Central memory CD8-positive, alpha-beta T cell (primary cell): ENCODE results near the gene PELI1.
"Not testable (repeated sequence)": the region's sequence is repeated elsewhere in the genome, so short reads cannot be mapped to it uniquely, and the experiment has no call there.

Experiments used
- ATAC-seq: fragments of 150-1000 bp; cut with Tn5 transposase; replicated peaks from 2 replicates; pipeline ENCODE4 v1.10.0; 2022; ENCODE audit warnings: mild to moderate bottlenecking, moderate FRiP score, moderate number of reproducible peaks; ENCODE audit not compliant: poor library complexity, severe bottlenecking; ENCODE audit errors: extremely low read depth
- DNase-seq, 2 donors: peaks; one replicate each; pipeline ENCODE4 v3.0.0; 2021; ENCODE audit warnings: low spot score in 2 of 2
- H3K27ac Mint-ChIP-seq: one replicate; pipeline ENCODE4 v1.8.0; 2022; ENCODE audit warnings: low read depth, mild to moderate bottlenecking, moderate library complexity, mixed read lengths
- H3K27me3 Mint-ChIP-seq: one replicate; pipeline ENCODE4 v1.8.0; 2022; ENCODE audit warnings: mixed read lengths
- H3K36me3 Mint-ChIP-seq: one replicate; pipeline ENCODE4 v1.8.0; 2022; ENCODE audit warnings: mild to moderate bottlenecking, moderate library complexity, mixed read lengths; ENCODE audit not compliant: insufficient read depth
- H3K4me1 Mint-ChIP-seq: one replicate; pipeline ENCODE4 v1.8.0; 2022; ENCODE audit warnings: mixed read lengths
- H3K4me3 Mint-ChIP-seq: one replicate; pipeline ENCODE4 v1.8.0; 2022; ENCODE audit warnings: mild to moderate bottlenecking, moderate library complexity, mixed read lengths
- H3K9me3 Mint-ChIP-seq: one replicate; pipeline ENCODE4 v1.8.0; 2022; ENCODE audit warnings: mixed read lengths

The PELI1 gene

DNA sequence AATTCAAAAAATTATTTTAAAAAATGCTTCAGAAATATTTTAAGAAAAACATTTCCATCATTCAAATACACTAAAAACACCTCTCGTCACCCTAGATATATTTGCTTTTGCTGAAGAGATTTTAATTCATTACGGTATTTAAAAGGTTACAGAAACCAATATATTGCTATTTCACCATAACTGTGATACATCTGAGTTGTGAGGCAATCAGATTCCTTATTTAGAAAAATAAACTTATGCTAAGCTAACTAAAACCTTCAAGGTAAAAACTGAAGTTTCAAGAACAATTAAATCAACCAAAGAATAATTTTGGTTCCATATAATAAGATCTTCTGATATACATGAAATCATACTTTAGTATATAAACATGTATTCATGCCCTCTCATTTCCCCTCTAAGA is 32.8 kb downstream of the PELI1 start:
- H3K36me3 Mint-ChIP-seq = no peaks in the 10 kb centered on the region
- no peak overlapping the region for H3K4me3 Mint-ChIP-seq
- H3K9me3 Mint-ChIP-seq = no peaks in the 10 kb centered on the region
- no peak overlapping the region for H3K27ac Mint-ChIP-seq
- ATAC-seq = no peak
- H3K27me3 Mint-ChIP-seq = no peaks in the 10 kb centered on the region
- peaks cover 19% of the 10 kb centered on the region for H3K4me1 Mint-ChIP-seq
- DNase-seq = no peak

DNA sequence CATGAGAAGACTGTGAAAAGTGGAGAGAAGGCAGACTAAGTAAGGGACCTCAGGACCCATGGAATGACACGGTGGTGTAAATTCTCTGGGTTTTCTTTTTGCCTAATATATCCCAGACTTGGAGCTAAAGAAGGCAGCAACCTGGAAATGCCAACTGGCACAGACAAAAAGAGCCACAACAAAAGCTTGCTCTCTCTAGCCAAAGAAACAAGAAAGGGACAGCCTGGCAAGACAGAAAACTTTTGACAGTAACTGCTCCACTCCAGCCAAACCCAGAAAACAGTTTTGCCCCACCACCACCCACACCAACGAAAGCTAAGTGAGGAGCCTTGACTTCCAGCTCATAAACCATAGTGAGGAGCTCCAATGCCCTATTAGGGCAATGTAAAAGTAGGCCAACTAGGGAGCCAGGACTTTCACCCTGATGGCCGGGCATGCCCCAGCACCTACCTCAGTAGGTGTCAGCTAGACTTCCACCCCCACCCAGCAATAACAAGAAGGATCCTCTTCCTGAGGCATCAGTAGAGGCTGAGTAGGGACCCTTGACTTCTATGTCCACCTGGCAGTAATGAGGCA is 35.5 kb downstream of the PELI1 start:
- peaks cover 1% of the 10 kb centered on the region for H3K4me1 Mint-ChIP-seq
- no peak for ATAC-seq

DNA sequence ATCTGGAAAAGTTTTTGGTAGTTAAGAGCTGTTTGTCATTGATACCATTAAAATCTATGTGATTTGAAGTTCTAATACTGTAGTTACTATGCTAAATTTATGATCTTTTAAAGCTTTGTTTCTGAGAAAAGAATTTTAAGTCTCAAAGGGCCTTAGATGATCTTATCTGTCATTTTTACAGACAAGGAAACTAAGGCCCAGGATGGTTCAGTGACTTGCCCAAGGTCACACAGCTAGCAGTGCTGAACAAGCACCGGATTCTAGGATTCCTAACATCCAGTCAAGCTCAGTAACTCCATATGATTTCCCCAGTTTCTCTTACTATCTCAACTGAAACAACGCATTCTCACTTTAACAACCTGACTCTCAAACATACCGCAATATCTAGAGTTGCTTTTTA is 37.7 kb downstream of the PELI1 start:
- ATAC-seq (no peak), DNase-seq (no peak)
- Mint-ChIP-seq H3K9me3 (no peaks in the 10 kb centered on the region), H3K4me1 (no peaks in the 10 kb centered on the region), H3K27ac (no peak overlapping the region), H3K27me3 (no peaks in the 10 kb centered on the region), H3K4me3 (no peak overlapping the region), H3K36me3 (peaks cover 1% of the 10 kb centered on the region)

More for the DNA sequence above, 35.5 kb downstream of the PELI1 start:
- Mint-ChIP-seq H3K27me3 (no peaks in the 10 kb centered on the region), H3K36me3 (peaks cover 1% of the 10 kb centered on the region), H3K9me3 (no peaks in the 10 kb centered on the region), H3K4me3 (no peak overlapping the region), H3K27ac (no peak overlapping the region)
- DNase-seq = no peak

DNA sequence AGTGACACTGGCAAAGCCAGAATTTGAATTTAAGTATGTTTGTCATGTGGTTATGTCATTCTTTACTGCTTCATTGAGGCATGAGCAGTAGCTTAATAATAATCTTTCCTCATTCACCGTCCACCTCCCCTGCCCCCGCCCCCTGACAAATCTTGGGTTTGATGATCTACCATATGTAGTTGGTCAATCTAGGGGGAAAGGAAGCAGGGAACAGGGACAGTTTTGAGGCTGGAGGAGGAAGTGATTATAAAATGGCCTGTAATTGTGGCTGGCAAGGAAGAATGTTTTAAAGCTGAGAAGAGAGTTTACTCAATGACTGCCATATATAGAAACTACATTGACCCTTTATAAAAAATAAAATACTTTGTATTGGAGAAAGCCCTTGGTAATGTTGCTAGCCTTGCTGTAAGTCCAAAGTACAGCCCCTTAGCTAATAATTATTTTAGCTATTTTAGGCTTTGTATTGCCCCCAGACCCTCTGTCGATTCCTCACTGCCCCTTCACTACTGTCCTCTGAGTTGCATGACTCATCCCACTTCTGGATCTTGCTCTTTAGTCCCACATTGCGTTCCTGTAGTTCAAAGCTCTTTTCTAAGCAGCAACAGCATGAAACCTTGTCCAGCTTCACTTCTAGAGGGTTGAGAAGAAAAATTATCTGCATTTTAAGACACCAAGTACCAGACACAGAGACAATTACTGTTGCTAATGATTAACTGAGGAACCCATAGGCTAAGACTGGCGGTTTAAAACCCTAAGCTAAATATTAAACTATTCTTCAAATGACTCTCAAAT is 38.4 kb downstream of the PELI1 start:
- no peak overlapping the region for H3K27ac Mint-ChIP-seq
- H3K27me3 Mint-ChIP-seq = no peaks in the 10 kb centered on the region
- H3K4me3 Mint-ChIP-seq = no peak overlapping the region
- ATAC-seq (no peak), DNase-seq (no peak)
- H3K4me1 Mint-ChIP-seq = no peaks in the 10 kb centered on the region
- H3K9me3 Mint-ChIP-seq = no peaks in the 10 kb centered on the region
- peaks cover 4% of the 10 kb centered on the region for H3K36me3 Mint-ChIP-seq

DNA sequence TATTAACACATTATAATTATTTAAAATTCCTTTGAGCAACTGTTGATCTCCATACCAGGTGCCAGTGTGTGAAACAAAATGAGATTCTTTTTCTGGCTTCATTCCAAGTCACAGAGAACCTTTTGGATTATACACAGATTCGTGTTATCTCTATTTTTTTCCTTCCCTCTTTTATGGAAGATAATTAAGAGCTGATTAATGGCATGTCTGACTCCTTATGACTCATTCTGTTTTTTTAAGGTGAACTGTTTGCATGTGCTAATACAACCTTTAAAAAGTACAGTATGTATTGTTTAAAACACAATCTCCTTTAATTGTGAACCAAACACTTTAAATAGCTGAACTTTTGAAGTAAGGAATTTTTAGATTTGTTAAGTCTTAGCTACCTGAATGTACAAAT is 39.3 kb downstream of the PELI1 start:
- Mint-ChIP-seq H3K36me3 (peaks cover 4% of the 10 kb centered on the region), H3K27ac (no peak overlapping the region), H3K4me1 (no peaks in the 10 kb centered on the region), H3K9me3 (no peaks in the 10 kb centered on the region), H3K4me3 (no peak overlapping the region), H3K27me3 (no peaks in the 10 kb centered on the region)
- DNase-seq (no peak), ATAC-seq (no peak)

DNA sequence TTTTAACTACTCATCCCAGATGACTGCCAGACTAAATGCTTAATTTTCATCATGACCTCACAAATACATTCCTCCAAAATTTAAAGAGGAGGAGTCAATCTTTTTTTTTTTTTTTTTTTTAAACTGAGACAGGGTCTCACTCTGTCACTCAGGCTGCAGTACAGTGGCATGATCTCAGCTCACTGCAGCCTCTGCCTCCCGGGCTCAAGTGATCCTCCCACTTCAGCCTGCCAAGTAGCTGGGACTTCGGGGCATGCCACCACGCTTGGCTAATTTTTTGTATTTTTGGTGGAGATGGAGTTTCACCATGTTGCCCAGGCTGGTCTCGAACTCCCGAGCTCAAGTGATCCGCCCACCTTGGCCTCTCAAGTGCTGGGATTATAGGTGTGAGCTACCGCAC is 41.5 kb downstream of the PELI1 start:
- H3K4me3 Mint-ChIP-seq, H3K27me3 Mint-ChIP-seq, DNase-seq, H3K27ac Mint-ChIP-seq, H3K9me3 Mint-ChIP-seq, ATAC-seq, H3K4me1 Mint-ChIP-seq: not testable (repeated sequence)
- peaks cover 10% of the 10 kb centered on the region for H3K36me3 Mint-ChIP-seq

DNA sequence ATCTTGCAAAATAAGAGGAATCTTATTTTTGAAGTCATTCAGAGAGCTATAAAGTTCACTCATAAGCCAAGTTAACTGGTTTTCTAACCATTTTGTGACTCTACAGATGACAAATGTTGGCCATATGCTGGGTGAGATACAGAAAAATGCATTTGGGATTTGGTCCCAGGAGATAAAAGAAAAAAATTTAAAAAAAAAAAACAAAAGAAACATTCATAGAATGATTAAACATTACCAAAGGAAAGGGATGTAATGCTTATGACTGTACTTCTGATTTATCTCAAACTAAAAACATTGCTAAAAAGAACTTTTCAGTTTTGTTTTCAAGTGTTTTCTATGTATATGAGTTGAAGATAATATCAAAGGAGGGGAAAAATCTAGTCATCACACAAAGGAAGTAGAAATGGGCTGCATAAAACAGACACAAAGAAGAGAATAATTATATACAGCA is 43.1 kb downstream of the PELI1 start:
- no peak for DNase-seq
- H3K27me3 Mint-ChIP-seq = no peaks in the 10 kb centered on the region
- H3K27ac Mint-ChIP-seq = peak overlapping the region; percentile 16
- H3K9me3 Mint-ChIP-seq = peaks cover under 1% of the 10 kb centered on the region
- ATAC-seq = no peak
- H3K4me3 Mint-ChIP-seq = no peak overlapping the region
- H3K36me3 Mint-ChIP-seq = peaks cover 17% of the 10 kb centered on the region
- H3K4me1 Mint-ChIP-seq = no peaks in the 10 kb centered on the region

DNA sequence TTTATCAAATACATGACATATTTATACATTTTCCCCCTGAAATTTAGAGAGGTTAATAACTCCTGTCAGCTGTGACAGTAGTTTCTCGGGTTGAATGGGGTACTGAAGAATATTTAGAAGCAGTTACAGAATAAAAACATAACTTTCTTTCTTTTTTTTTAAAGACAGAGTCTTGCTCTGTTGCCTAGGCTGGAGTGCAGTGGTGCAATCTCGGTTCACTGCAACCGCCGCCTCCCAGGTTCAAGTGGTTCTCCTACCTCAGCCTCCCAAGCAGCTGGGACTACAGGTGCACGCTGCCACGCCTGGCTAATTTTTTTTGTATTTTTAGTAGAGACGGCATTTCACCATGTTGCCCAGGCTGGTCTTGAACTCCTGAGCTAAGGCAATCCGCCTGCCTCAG is 43.6 kb downstream of the PELI1 start:
- peaks cover 20% of the 10 kb centered on the region for H3K36me3 Mint-ChIP-seq
- H3K4me3 Mint-ChIP-seq = not testable (repeated sequence)

DNA sequence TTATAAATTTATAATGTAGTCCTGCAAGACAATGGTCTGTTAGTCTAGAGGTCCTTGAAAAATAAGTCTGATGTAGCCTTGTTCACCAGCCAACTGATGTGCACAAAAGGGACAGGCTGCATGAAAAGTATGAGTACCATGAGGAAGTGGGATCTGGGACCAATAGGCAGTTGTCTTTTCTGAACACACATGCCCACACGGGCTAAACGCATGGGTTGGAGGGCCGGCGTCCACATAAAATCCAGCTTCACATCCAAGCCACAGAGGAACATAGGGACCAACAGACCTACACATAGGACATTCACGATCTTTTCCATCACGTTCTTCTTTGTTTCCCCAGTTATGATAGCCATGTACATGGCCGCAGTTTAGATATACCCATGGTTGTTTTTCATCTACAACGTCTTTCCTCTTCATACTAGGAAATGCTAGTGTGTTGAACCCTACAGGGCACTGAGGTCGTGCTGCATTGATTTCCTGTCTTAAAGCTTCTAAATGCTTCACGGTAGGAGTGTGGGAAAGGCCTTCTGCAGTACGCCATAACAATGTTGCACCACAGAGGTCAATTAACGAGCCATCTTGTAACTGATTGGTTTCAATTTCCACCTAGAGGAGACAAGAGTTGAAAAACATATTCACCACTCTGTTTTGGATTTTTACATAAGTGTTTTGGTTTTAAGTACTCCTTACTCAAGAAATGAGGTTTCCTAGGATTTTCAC is 49.4 kb downstream of the PELI1 start:
- Mint-ChIP-seq H3K36me3 (peaks cover 26% of the 10 kb centered on the region), H3K4me3 (no peak overlapping the region), H3K27ac (no peak overlapping the region), H3K27me3 (no peaks in the 10 kb centered on the region), H3K4me1 (no peaks in the 10 kb centered on the region), H3K9me3 (peaks cover 5% of the 10 kb centered on the region)
- DNase-seq = no peak
- no peak for ATAC-seq

More for the DNA sequence above, 43.6 kb downstream of the PELI1 start:
- not testable (repeated sequence) for H3K27me3 Mint-ChIP-seq, H3K27ac Mint-ChIP-seq, DNase-seq, H3K9me3 Mint-ChIP-seq, H3K4me1 Mint-ChIP-seq, ATAC-seq

DNA sequence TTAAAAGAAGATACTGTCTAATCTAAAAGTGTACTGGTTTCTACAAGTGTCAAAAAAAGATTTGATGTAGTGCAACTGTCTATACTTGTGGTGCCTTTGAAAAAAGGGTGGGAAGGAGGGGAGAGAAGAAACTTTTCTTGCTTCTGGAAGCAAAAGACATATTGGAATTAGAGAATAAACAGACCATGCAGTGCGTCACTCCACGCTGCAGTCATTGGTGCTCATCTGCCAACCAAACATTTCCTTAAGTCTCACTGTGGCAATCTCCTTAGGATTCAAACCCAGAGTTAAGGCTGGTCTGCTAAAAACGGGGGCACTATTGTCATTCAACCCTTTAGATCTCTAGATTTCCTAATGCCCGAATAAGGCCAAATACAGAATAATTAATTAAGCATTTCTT is 50.9 kb downstream of the PELI1 start:
- no peak overlapping the region for H3K27ac Mint-ChIP-seq
- ATAC-seq (no peak), DNase-seq (no peak)
- H3K27me3 Mint-ChIP-seq = no peaks in the 10 kb centered on the region
- peaks cover 5% of the 10 kb centered on the region for H3K9me3 Mint-ChIP-seq
- H3K36me3 Mint-ChIP-seq = peaks cover 21% of the 10 kb centered on the region
- no peaks in the 10 kb centered on the region for H3K4me1 Mint-ChIP-seq
- no peak overlapping the region for H3K4me3 Mint-ChIP-seq

DNA sequence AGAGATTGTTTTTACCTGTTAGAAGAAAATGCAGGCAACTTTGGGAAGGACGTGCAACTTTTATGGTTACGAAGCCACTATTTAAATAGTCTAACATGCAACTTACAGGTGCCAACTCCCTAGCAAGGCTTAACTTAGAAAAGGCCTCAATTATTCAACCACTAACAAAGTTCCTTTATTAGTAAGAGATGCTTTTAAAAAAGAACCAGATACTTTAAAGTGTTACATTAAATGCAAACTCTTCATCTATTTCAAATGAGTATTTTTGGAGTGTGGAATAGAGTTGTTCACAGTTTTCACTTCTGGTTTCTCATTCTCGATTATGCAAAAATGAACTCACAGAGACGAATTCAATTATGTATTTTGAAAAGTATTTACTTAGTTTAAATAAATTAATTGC is 51.7 kb downstream of the PELI1 start:
- no peak for ATAC-seq
- no peak for DNase-seq
- Mint-ChIP-seq H3K27me3 (no peaks in the 10 kb centered on the region), H3K4me3 (no peak overlapping the region), H3K9me3 (peaks cover 5% of the 10 kb centered on the region), H3K27ac (no peak overlapping the region), H3K36me3 (peaks cover 24% of the 10 kb centered on the region), H3K4me1 (no peaks in the 10 kb centered on the region)

DNA sequence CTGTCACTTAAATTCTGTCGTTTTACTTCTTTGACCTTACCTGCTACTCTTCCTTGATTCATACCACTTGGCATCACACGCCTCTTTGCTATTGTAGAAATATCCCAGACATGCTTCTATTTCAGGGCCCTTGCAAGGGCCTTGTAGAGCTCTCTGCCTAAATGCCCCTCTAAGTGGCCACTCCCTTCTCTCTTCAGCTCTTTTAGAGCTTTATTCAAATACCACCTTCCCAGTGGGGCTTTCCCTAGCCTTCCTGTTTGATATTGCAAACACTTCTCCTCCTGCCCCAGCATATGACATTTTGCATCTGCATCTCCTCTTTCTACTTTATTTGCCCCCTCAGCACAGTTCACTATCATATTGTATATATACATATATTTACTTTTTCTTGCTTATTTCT is 54.0 kb downstream of the PELI1 start:
- no peak overlapping the region for H3K27ac Mint-ChIP-seq
- ATAC-seq (no peak), DNase-seq (no peak)
- no peak overlapping the region for H3K4me3 Mint-ChIP-seq
- no peaks in the 10 kb centered on the region for H3K27me3 Mint-ChIP-seq
- peaks cover 11% of the 10 kb centered on the region for H3K36me3 Mint-ChIP-seq
- no peaks in the 10 kb centered on the region for H3K9me3 Mint-ChIP-seq
- H3K4me1 Mint-ChIP-seq = no peaks in the 10 kb centered on the region
